GM19372 (cell line): Measurements from ENCODE around the gene OR2J1.
A peak's percentile ranks its signal among the peaks of the same experiment; 100 is the strongest.
"Not testable (repeated sequence)": the region's sequence is repeated elsewhere in the genome, so short reads cannot be mapped to it uniquely, and the experiment has no call there.

ENCODE experiments used
- ATAC-seq: cut with Tn5 transposase; IDR thresholded peaks from one replicate; pipeline ENCODE4 v1.9.1; 2021; ENCODE audit warnings: mild to moderate bottlenecking, low read depth, moderate library complexity; ENCODE audit not compliant: unreplicated experiment

Gene OR2J1

DNA sequence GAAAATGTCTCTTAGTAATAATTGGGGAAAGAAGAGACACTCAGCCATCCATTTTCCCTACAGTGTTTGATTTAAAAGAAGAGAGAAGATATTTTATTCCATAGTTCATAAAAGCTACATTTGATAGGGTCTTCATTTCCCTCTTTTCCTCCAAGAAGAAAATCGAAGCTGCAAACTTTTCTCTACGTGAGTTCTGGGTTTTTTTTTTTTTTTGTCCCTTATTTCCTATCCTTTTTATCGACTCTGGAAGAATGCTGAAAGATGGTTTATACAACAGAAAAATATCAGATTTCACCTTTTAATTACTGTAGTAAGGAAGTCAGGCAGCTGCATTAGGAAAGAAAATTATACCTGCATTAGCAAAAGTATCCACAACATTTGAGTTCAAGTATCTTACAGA, at the start of gene OR2J1:
Gene OR2J1, plus strand, starts transcription at position 301 of the 400 bp plus-strand sequence. CDS start 1,453 bp downstream, outside the sequence.
- ATAC-seq: no peak

DNA sequence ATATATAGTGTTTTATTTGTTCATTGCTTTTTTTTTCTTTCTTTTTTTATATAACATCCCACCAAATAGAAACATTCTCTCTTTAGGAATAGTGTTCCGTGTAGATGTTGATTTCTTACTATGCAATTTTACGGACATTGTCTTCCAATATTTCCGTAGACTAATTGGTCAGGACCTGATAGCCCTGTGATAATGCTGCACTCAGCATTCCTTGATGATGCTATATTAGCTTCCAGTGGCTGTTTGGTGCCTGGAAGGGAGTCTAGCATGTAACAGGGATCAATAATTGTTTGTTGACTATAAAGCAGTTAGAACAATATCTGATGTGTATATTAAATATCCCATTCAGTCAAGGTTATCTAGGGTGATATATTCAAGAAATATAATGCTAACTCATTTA, 47.6 kb upstream of the OR2J1 start:
- ATAC-seq: no peak

GRCh38 chr6:29071831-29072723, 27.2 kb upstream of the OR2J1 start:
- ATAC-seq: peak; percentile 77

DNA sequence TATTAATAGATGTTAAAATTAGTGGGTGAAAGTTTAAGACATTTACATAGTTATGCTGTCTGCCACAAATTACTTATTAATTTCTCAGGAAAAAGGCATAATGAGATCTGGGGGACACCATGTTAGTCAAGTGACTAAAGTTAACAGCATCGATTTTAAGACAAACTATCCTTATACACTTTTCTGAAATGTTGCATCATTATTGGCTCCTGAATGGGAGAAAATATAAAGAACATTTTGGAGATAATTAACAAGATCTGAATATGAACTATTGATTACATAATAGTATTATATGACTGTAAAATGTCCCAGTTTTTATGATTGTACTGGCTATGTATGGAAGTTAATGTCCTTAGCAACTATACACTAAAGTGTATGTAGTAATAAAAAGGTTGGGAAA, 20.1 kb upstream of the OR2J1 start:
- no peak for ATAC-seq

GRCh38 chr6:29081312-29081711, 18.0 kb upstream of the OR2J1 start:
- ATAC-seq: no peak

GRCh38 chr6:29082457-29082856, 16.8 kb upstream of the OR2J1 start:
- ATAC-seq: no peak

- ATAC-seq: no peak
These were observed 12.1 kb upstream of the OR2J1 start, which contains the start of gene OR2B3 for GRCh38 chr6:29087213-29087612. Gene OR2B3 (minus strand): TSS chr6:29087313. CDS start chr6:29087248, 65 bp downstream.

DNA sequence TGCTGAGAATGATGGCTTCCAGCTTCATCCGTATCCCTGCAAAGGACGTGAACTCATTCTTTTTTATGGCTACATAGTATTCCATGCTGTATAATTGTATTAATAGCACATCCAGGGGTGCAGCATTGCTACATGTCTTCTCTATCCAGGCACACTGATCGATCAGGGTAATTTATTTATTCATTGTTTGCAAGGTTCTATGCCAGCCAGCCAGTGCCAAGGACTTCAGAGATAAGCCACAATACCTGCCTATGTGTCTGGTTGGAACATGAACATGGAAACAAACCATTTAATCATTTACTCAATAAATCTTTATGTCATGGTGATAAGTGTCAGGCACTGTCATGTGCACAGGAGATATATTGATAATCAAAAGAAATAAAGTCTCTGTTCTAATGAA, 6.3 kb upstream of the OR2J1 start:
- no peak for ATAC-seq

DNA sequence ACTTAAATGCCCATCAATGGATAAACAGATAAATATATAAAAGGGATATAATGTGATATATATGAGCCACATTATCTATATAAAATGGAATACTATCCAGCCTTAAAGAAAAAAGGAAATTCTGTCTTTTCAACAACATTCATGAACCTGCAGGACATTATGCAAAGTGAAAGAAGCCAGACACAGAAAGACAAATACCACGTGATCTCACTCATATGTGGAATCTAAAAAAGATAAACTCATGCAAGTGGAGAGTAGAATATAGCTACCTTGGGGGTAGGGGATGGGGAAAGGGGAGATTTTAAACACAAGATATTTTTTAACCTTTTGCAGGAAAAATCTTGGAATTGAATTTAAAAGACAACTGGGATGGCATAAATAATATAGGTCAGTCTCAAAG, 1.5 kb upstream of the OR2J1 start:
- ATAC-seq: no peak

- no peak for ATAC-seq
These were observed 8.5 kb downstream of the OR2J1 start, which contains the start of gene OR2J3 for GRCh38 chr6:29107758-29108157. Gene OR2J3 (plus strand): TSS chr6:29108058. CDS start chr6:29111891, 3,833 bp downstream.

GRCh38 chr6:29112135-29112534, 12.8 kb downstream of the OR2J1 start:
- no peak for ATAC-seq

DNA sequence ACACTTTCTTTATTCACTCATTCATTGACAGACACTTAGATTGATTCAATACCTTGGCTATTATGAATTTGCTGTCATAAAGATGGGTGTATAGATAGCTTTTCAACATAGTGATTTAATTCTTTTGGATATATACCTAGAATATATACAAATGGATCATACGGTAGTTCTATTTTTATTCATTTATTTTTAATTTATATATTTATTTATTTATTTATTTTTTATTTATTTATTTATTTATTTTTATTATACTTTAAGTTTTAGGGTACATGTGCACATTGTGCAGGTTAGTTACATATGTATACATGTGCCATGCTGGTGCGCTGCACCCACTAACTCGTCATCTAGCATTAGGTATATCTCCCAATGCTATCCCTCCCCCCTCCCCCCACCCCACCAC, 15.7 kb downstream of the OR2J1 start:
- ATAC-seq: not testable (repeated sequence)

GRCh38 chr6:29129326-29130012, 30.2 kb downstream of the OR2J1 start:
- no peak for ATAC-seq

DNA sequence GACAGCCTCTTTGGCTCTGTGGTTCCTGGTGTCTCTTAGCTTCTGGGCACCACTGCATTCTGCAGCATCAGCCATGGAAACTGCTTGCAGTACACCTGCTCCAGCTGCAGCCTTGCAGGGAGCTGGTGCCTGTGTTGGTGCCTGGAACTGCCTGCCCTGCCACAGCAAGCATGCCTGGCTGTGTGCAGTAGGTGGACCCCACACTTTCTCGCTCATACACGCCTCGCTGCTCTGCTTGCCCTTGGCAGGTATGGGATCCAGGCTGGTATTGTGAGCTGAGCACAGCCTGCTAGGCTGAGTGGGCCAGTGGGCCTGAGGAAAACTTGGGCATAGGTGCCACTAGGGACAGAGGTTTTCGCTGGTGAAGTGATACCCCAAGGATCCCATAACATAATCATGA, 31.4 kb downstream of the OR2J1 start:
- no peak for ATAC-seq

DNA sequence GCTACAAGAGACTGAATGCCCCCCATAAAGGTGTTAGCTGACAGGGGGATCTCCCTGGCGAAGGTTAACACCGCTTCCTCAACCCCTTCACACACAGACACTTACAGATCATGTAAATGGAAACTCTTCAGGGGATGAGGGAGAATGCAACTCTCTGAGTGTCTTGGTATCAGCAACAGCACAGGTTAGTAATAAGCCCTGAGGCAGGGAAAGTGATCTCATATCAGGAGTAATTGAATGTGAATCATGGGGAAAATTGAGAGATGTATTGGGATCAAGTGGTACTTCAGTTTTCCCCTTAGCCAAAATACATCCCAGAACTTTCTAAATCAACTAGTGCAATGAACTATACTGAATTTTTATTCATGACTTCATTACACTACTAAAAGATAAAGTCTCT, 32.4 kb downstream of the OR2J1 start:
- no peak for ATAC-seq

- ATAC-seq: no peak
These were observed 38.4 kb downstream of the OR2J1 start for GRCh38 chr6:29137724-29138123.

GRCh38 chr6:29141606-29142005, 42.3 kb downstream of the OR2J1 start:
- ATAC-seq: no peak

- ATAC-seq: no peak
These were observed 43.0 kb downstream of the OR2J1 start for GRCh38 chr6:29142309-29142708.

- no peak for ATAC-seq
These were observed 46.9 kb downstream of the OR2J1 start for GRCh38 chr6:29146179-29146578.

GRCh38 chr6:29147074-29147473, 47.8 kb downstream of the OR2J1 start:
- ATAC-seq: no peak

GRCh38 chr6:29149444-29149843, 50.2 kb downstream of the OR2J1 start:
- ATAC-seq: not testable (repeated sequence)
